GM19043 (cell line): ENCODE data around the gene TMTC2.

ENCODE experiments used
- ATAC-seq: cut with Tn5 transposase; IDR thresholded peaks from one replicate; pipeline ENCODE4 v1.9.1; 2021; ENCODE audit warnings: low read depth; ENCODE audit not compliant: unreplicated experiment

The TMTC2 gene

GRCh38 chr12:82872088-82872487 lies 185.4 kb downstream of the TMTC2 start:
- ATAC-seq = no peak

GRCh38 chr12:82873309-82873708 lies 186.6 kb downstream of the TMTC2 start:
- no peak for ATAC-seq

- no peak for ATAC-seq
Observed at GRCh38 chr12:82873951-82874350, 187.2 kb downstream of the TMTC2 start.

GRCh38 chr12:82874945-82875344 lies 188.2 kb downstream of the TMTC2 start:
- no peak for ATAC-seq

GRCh38 chr12:82876075-82876474 lies 189.4 kb downstream of the TMTC2 start:
- ATAC-seq = no peak

- ATAC-seq = no peak
Observed at GRCh38 chr12:82877963-82878362, 191.3 kb downstream of the TMTC2 start.

GRCh38 chr12:82880442-82880901 lies 193.8 kb downstream of the TMTC2 start:
- no peak for ATAC-seq

- no peak for ATAC-seq
Observed at GRCh38 chr12:82883394-82884355, 197.0 kb downstream of the TMTC2 start.

- ATAC-seq = no peak
Observed at GRCh38 chr12:82886671-82887340, 200.1 kb downstream of the TMTC2 start.

- ATAC-seq = no peak
Observed at GRCh38 chr12:82893896-82894295, 207.2 kb downstream of the TMTC2 start.

GRCh38 chr12:82896277-82896676 lies 209.6 kb downstream of the TMTC2 start:
- no peak for ATAC-seq

GRCh38 chr12:82896979-82897378 lies 210.3 kb downstream of the TMTC2 start:
- no peak for ATAC-seq

GRCh38 chr12:82898441-82898840 lies 211.7 kb downstream of the TMTC2 start:
- ATAC-seq = no peak

GRCh38 chr12:82904219-82904790 lies 217.6 kb downstream of the TMTC2 start:
- no peak for ATAC-seq

GRCh38 chr12:82910246-82910893 lies 223.7 kb downstream of the TMTC2 start:
- ATAC-seq = no peak

GRCh38 chr12:82912406-82912805 lies 225.7 kb downstream of the TMTC2 start:
- ATAC-seq = no peak

GRCh38 chr12:82919388-82920054 lies 232.8 kb downstream of the TMTC2 start:
- no peak for ATAC-seq

- ATAC-seq = no peak
Observed at GRCh38 chr12:82923935-82924334, 237.2 kb downstream of the TMTC2 start.

GRCh38 chr12:82926630-82927029 lies 239.9 kb downstream of the TMTC2 start:
- ATAC-seq = no peak

GRCh38 chr12:82930301-82930700 lies 243.6 kb downstream of the TMTC2 start:
- no peak for ATAC-seq
